ENCODE data around the gene AQP4.

DNA sequence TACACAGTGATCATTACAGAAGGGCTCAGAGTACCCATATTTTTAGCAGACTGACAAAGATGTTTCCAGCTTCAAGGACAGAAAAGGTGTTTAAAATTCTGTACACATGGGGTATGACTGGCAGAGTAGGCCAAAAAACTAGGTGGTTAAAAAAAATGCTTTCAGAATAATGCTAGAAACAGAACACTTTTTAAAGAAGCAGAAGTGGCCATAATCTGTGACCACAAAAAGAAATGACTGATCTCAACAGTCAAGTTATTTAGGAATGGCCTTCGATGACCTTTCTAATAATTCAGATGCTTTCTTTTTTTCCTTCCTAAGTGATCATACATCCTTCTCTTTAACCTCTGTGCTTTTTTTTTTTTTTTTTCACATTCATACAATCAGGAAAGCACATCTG lies 4.1 kb upstream of the AQP4 start:
- TF ChIP-seq GATA3 (IDR thresholded peaks at IDR 0.05; ENCODE audit: low read depth, low read length) (no peak), GATA2 (IDR thresholded peaks at IDR 0.05; ENCODE audit: low read depth, low read length) (no peak)
